Activated T-cell treated with anti-CD3 and anti-CD28 coated beads, Interleukin-2, amount 50 U/mL, for 24 hours (primary cell): ENCODE data around the gene CBLB.
A peak's percentile ranks its signal among the peaks of the same experiment; 100 is the strongest.
"Not testable (repeated sequence)": the region's sequence is repeated elsewhere in the genome, so short reads cannot be mapped to it uniquely, and the experiment has no call there.

Experiments used
- DNase-seq: peaks from one replicate; pipeline ENCODE4 v3.0.0-alpha.2; 2020
- H3K27ac Mint-ChIP-seq: 2 replicates; pipeline ENCODE4 v1.8.0; 2020; ENCODE audit warnings: mild to moderate bottlenecking, mixed read lengths
- H3K27me3 Mint-ChIP-seq: 2 replicates; pipeline ENCODE4 v1.8.0; 2020; ENCODE audit warnings: mixed read lengths
- H3K36me3 Mint-ChIP-seq: 2 replicates; pipeline ENCODE4 v1.8.0; 2020; ENCODE audit warnings: low read depth, mixed read lengths
- H3K4me1 Mint-ChIP-seq: 2 replicates; pipeline ENCODE4 v1.8.0; 2020; ENCODE audit warnings: low read depth, mixed read lengths
- H3K4me3 Mint-ChIP-seq: 2 replicates; pipeline ENCODE4 v1.8.0; 2020; ENCODE audit warnings: mild to moderate bottlenecking, moderate library complexity, mixed read lengths
- H3K9me3 Mint-ChIP-seq: 2 replicates; pipeline ENCODE4 v1.8.0; 2020; ENCODE audit warnings: mixed read lengths

Gene CBLB

DNA sequence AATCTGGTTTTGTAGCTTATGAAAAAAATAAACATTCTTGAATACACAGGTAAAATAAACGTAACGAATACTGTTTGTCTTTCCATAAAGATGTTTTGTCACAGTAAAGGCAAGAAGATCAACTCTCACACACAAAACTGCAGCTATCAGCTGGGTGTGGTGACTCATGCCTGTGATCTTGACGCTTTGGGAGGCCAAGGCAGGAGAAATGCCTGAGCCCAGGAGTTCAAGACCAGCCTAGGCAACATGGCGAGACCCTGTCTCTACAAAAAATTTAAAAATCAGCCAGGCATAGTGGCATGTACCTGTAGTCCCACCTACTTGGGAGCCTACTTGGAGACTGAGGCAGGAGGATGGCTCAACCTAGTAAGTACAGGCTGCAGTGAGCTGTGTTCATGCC, 39.6 kb downstream of the CBLB start:
- Mint-ChIP-seq H3K4me3 (peak overlapping the region; percentile 51), H3K9me3 (peaks cover 8% of the 10 kb centered on the region), H3K27me3 (no peaks in the 10 kb centered on the region), H3K4me1 (peaks cover 85% of the 10 kb centered on the region), H3K27ac (peak overlapping the region; percentile 96), H3K36me3 (peaks cover 71% of the 10 kb centered on the region)
- DNase-seq, result peak; percentile 48

- DNase-seq, result no peak
- Mint-ChIP-seq H3K27me3 (no peaks in the 10 kb centered on the region), H3K4me3 (peak overlapping the region; percentile 51), H3K27ac (peak overlapping the region; percentile 96), H3K4me1 (peaks cover 87% of the 10 kb centered on the region), H3K9me3 (peaks cover 8% of the 10 kb centered on the region), H3K36me3 (peaks cover 73% of the 10 kb centered on the region)
These were observed 40.1 kb downstream of the CBLB start for GRCh38 chr3:105828703-105829102.

GRCh38 chr3:105827959-105828358, 40.9 kb downstream of the CBLB start:
- peaks cover 8% of the 10 kb centered on the region for H3K9me3 Mint-ChIP-seq
- no peak for DNase-seq
- H3K27ac Mint-ChIP-seq, result peak overlapping the region; percentile 100
- peaks cover 78% of the 10 kb centered on the region for H3K36me3 Mint-ChIP-seq
- peaks cover 89% of the 10 kb centered on the region for H3K4me1 Mint-ChIP-seq
- peak overlapping the region; percentile 52 for H3K4me3 Mint-ChIP-seq
- no peaks in the 10 kb centered on the region for H3K27me3 Mint-ChIP-seq

DNA sequence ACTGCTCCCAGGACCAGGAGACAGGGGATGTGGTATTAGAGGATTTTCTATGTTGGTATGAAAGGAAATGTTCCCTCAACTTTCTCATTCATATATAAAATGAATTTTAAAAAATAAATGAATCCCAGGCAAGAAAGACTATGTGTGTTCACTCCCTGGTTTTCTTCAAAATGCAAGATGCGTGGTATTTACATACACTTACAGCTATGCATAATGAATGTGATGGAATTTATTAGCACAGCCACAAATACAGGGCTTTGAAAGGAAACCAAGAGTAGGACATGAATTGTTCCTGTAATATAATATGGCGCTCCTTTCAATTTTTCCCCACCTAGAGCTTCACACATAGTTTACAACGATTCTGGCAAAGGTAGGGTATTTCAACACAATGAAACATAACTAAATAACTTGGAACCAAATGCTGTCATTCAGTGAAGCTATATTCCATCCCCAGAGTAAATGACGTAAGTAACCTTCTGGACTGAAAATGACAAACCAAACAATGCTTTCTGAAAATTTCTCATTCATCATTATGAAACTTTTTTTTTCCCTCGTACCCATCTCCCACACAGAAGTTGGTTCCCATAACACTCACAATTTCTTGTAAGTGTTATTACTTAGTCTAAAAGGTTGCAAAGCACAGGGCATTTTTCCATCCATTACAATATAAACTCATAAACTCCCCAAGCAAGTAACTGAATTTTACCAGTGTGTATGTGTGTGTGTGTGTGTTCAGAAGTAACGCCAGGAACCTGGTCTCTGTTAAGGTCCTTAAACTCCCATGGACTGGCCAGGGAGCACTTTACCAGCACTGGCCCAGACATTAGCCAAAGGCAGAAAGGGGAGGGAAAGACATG, 41.8 kb downstream of the CBLB start:
- peak; percentile 59 for DNase-seq
- H3K36me3 Mint-ChIP-seq, result peaks cover 77% of the 10 kb centered on the region
- peaks cover 10% of the 10 kb centered on the region for H3K9me3 Mint-ChIP-seq
- H3K27me3 Mint-ChIP-seq, result no peaks in the 10 kb centered on the region
- H3K27ac Mint-ChIP-seq, result peak overlapping the region; percentile 100
- peaks cover 89% of the 10 kb centered on the region for H3K4me1 Mint-ChIP-seq
- H3K4me3 Mint-ChIP-seq, result peak overlapping the region; percentile 59

GRCh38 chr3:105824129-105824528, 44.7 kb downstream of the CBLB start:
- peaks cover 10% of the 10 kb centered on the region for H3K9me3 Mint-ChIP-seq
- H3K36me3 Mint-ChIP-seq, result peaks cover 78% of the 10 kb centered on the region
- no peak for DNase-seq
- peaks cover 79% of the 10 kb centered on the region for H3K4me1 Mint-ChIP-seq
- no peaks in the 10 kb centered on the region for H3K27me3 Mint-ChIP-seq
- H3K4me3 Mint-ChIP-seq, result peak overlapping the region; percentile 13
- peak overlapping the region; percentile 86 for H3K27ac Mint-ChIP-seq

GRCh38 chr3:105823149-105823867, 45.5 kb downstream of the CBLB start:
- Mint-ChIP-seq H3K27me3 (no peaks in the 10 kb centered on the region), H3K9me3 (peaks cover 10% of the 10 kb centered on the region), H3K27ac (peak overlapping the region; percentile 86), H3K36me3 (peaks cover 77% of the 10 kb centered on the region), H3K4me3 (peak overlapping the region; percentile 13), H3K4me1 (peaks cover 76% of the 10 kb centered on the region)
- DNase-seq, result no peak

GRCh38 chr3:105822171-105823123, 46.4 kb downstream of the CBLB start:
- no peak for DNase-seq
- Mint-ChIP-seq H3K4me1 (peaks cover 70% of the 10 kb centered on the region), H3K27me3 (no peaks in the 10 kb centered on the region), H3K4me3 (no peak overlapping the region), H3K9me3 (peaks cover 10% of the 10 kb centered on the region), H3K36me3 (peaks cover 75% of the 10 kb centered on the region), H3K27ac (peak overlapping the region; percentile 86)

- H3K27ac Mint-ChIP-seq, result peak overlapping the region; percentile 24
- H3K27me3 Mint-ChIP-seq, result no peaks in the 10 kb centered on the region
- peaks cover 81% of the 10 kb centered on the region for H3K36me3 Mint-ChIP-seq
- DNase-seq, result no peak
- H3K4me1 Mint-ChIP-seq, result peaks cover 69% of the 10 kb centered on the region
- peaks cover 9% of the 10 kb centered on the region for H3K9me3 Mint-ChIP-seq
- H3K4me3 Mint-ChIP-seq, result no peak overlapping the region
These were observed 47.4 kb downstream of the CBLB start for GRCh38 chr3:105821433-105821832.

DNA sequence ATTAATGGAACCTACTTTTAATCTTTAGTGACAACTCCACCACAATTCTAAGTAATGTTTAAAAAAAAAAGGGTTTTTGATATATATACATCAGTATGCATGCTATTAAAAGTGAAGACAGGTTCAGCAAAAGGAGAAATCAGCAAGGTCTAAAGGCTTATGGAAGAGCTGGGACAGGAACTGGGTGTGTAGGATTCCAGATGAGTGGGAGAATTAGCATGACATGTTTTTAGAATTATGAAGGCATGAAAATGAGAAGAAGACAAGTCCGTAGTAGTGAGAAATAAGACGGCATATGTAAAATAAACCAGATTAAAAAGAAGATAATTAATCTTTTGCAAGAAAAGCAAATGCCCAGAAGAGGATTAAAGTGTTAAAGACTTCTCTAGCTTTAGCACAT, 52.0 kb downstream of the CBLB start:
- Mint-ChIP-seq H3K27ac (peak overlapping the region; percentile 14), H3K27me3 (no peaks in the 10 kb centered on the region), H3K4me3 (no peak overlapping the region), H3K9me3 (peaks cover 6% of the 10 kb centered on the region), H3K4me1 (peaks cover 59% of the 10 kb centered on the region), H3K36me3 (peaks cover 77% of the 10 kb centered on the region)
- no peak for DNase-seq

GRCh38 chr3:105815331-105815730, 53.5 kb downstream of the CBLB start:
- H3K4me3 Mint-ChIP-seq, H3K9me3 Mint-ChIP-seq, H3K27me3 Mint-ChIP-seq, DNase-seq: not testable (repeated sequence)
- Mint-ChIP-seq H3K4me1 (peaks cover 58% of the 10 kb centered on the region), H3K27ac (peak overlapping the region; percentile 57), H3K36me3 (peaks cover 73% of the 10 kb centered on the region)

DNA sequence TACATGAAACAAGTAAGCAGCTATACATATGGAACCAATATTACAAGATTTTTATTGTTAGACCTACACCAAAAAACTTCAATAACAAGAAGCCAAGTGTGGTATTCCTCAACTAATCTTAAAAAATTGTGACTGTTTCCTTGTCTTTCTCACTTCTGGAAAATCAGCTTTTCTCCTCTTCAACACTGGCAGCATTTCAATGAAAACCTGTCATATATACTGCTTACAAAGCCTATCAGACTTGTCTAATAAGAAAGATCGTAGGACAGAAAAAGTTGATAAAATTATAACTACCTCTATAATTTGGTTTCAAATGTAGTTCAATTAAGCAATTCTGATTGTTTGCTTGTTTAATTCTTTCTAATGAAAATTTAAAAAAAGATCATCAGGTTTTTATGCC, 55.1 kb downstream of the CBLB start:
- H3K9me3 Mint-ChIP-seq, result peaks cover 4% of the 10 kb centered on the region
- H3K36me3 Mint-ChIP-seq, result peaks cover 66% of the 10 kb centered on the region
- H3K27me3 Mint-ChIP-seq, result no peaks in the 10 kb centered on the region
- no peak overlapping the region for H3K4me3 Mint-ChIP-seq
- H3K4me1 Mint-ChIP-seq, result peaks cover 65% of the 10 kb centered on the region
- no peak for DNase-seq
- no peak overlapping the region for H3K27ac Mint-ChIP-seq

GRCh38 chr3:105812194-105812586, 56.6 kb downstream of the CBLB start:
- Mint-ChIP-seq H3K4me1 (peaks cover 70% of the 10 kb centered on the region), H3K27ac (peak overlapping the region; percentile 35), H3K36me3 (peaks cover 69% of the 10 kb centered on the region), H3K27me3 (no peaks in the 10 kb centered on the region), H3K9me3 (peaks cover 4% of the 10 kb centered on the region), H3K4me3 (no peak overlapping the region)
- no peak for DNase-seq

- Mint-ChIP-seq H3K36me3 (peaks cover 69% of the 10 kb centered on the region), H3K9me3 (peaks cover 4% of the 10 kb centered on the region), H3K27me3 (no peaks in the 10 kb centered on the region), H3K4me3 (no peak overlapping the region), H3K27ac (peak overlapping the region; percentile 35), H3K4me1 (peaks cover 70% of the 10 kb centered on the region)
- DNase-seq, result no peak
These were observed 57.2 kb downstream of the CBLB start for GRCh38 chr3:105811518-105812193.
